T-helper 1 cell treated with Interleukin-12 subunit alpha and Interleukin-12 subunit beta and Interleukin-4 antibody, amounts not matched to agents 30 μg/mL and 1 μg/mL, for 36 hours (primary cell): ENCODE measurements around the gene ITGA5.

Source experiments
- H3K27ac Mint-ChIP-seq: one replicate; pipeline ENCODE4 v1.8.0; 2021; ENCODE audit warnings: mild to moderate bottlenecking, mixed read lengths
- H3K27me3 Mint-ChIP-seq: one replicate; pipeline ENCODE4 v1.8.0; 2021; ENCODE audit warnings: low read depth, mixed read lengths
- H3K36me3 Mint-ChIP-seq: one replicate; pipeline ENCODE4 v1.8.0; 2021; ENCODE audit warnings: low read depth, mixed read lengths
- H3K4me1 Mint-ChIP-seq: one replicate; pipeline ENCODE4 v1.8.0; 2021; ENCODE audit warnings: low read depth, mixed read lengths
- H3K4me3 Mint-ChIP-seq: one replicate; pipeline ENCODE4 v1.8.0; 2021; ENCODE audit warnings: mild to moderate bottlenecking, moderate library complexity, mixed read lengths
- H3K9me3 Mint-ChIP-seq: one replicate; pipeline ENCODE4 v1.8.0; 2021; ENCODE audit warnings: mixed read lengths

ITGA5 gene

GRCh38 chr12:54368709-54369596 lies 50.1 kb downstream of the ITGA5 start:
- H3K27ac Mint-ChIP-seq, result peak overlapping the region; percentile 39
- H3K4me1 Mint-ChIP-seq, result peaks cover 36% of the 10 kb centered on the region
- no peaks in the 10 kb centered on the region for H3K9me3 Mint-ChIP-seq
- peaks cover 20% of the 10 kb centered on the region for H3K27me3 Mint-ChIP-seq
- H3K4me3 Mint-ChIP-seq, result peak overlapping the region; percentile 56
- no peaks in the 10 kb centered on the region for H3K36me3 Mint-ChIP-seq

GRCh38 chr12:54368025-54368708 lies 50.9 kb downstream of the ITGA5 start:
- Mint-ChIP-seq H3K27ac (no peak overlapping the region), H3K36me3 (no peaks in the 10 kb centered on the region), H3K4me1 (peaks cover 38% of the 10 kb centered on the region), H3K9me3 (no peaks in the 10 kb centered on the region), H3K27me3 (peaks cover 20% of the 10 kb centered on the region), H3K4me3 (peak overlapping the region; percentile 56)

GRCh38 chr12:54364413-54364812 lies 54.7 kb downstream of the ITGA5 start, which contains the start of gene GPR84:
Gene GPR84 (minus strand): TSS chr12:54364486. CDS start chr12:54363851, 635 bp downstream.
- Mint-ChIP-seq H3K4me3 (peak within 1 kb of the TSS; percentile 50), H3K27ac (peak within 1 kb of the TSS; percentile 64), H3K27me3 (peaks cover 20% of the 10 kb centered on the region), H3K36me3 (no peaks in the 10 kb centered on the region), H3K9me3 (no peaks in the 10 kb centered on the region), H3K4me1 (peaks cover 39% of the 10 kb centered on the region)

- Mint-ChIP-seq H3K4me3 (peak overlapping the region; percentile 50), H3K27me3 (peaks cover 18% of the 10 kb centered on the region), H3K4me1 (peaks cover 31% of the 10 kb centered on the region), H3K9me3 (no peaks in the 10 kb centered on the region), H3K36me3 (no peaks in the 10 kb centered on the region), H3K27ac (peak overlapping the region; percentile 64)
Observed at GRCh38 chr12:54363618-54364017, 55.4 kb downstream of the ITGA5 start.

- H3K9me3 Mint-ChIP-seq, result no peaks in the 10 kb centered on the region
- no peak overlapping the region for H3K4me3 Mint-ChIP-seq
- no peak overlapping the region for H3K27ac Mint-ChIP-seq
- H3K27me3 Mint-ChIP-seq, result peaks cover 13% of the 10 kb centered on the region
- peaks cover 27% of the 10 kb centered on the region for H3K4me1 Mint-ChIP-seq
- no peaks in the 10 kb centered on the region for H3K36me3 Mint-ChIP-seq
Observed at GRCh38 chr12:54363047-54363446, 56.0 kb downstream of the ITGA5 start.

GRCh38 chr12:54360717-54361456 lies 58.2 kb downstream of the ITGA5 start:
- Mint-ChIP-seq H3K4me1 (peaks cover 25% of the 10 kb centered on the region), H3K9me3 (no peaks in the 10 kb centered on the region), H3K4me3 (peak overlapping the region; percentile 16), H3K27me3 (no peaks in the 10 kb centered on the region), H3K36me3 (no peaks in the 10 kb centered on the region), H3K27ac (peak overlapping the region; percentile 65)

GRCh38 chr12:54359762-54360351 lies 59.2 kb downstream of the ITGA5 start:
- Mint-ChIP-seq H3K4me1 (peaks cover 24% of the 10 kb centered on the region), H3K27ac (no peak overlapping the region), H3K27me3 (no peaks in the 10 kb centered on the region), H3K4me3 (no peak overlapping the region), H3K9me3 (no peaks in the 10 kb centered on the region), H3K36me3 (no peaks in the 10 kb centered on the region)

GRCh38 chr12:54358945-54359761 lies 59.9 kb downstream of the ITGA5 start:
- no peaks in the 10 kb centered on the region for H3K27me3 Mint-ChIP-seq
- no peak overlapping the region for H3K27ac Mint-ChIP-seq
- H3K4me3 Mint-ChIP-seq, result no peak overlapping the region
- peaks cover 17% of the 10 kb centered on the region for H3K4me1 Mint-ChIP-seq
- no peaks in the 10 kb centered on the region for H3K9me3 Mint-ChIP-seq
- H3K36me3 Mint-ChIP-seq, result no peaks in the 10 kb centered on the region

GRCh38 chr12:54358191-54358944 lies 60.7 kb downstream of the ITGA5 start:
- Mint-ChIP-seq H3K4me3 (no peak overlapping the region), H3K27me3 (no peaks in the 10 kb centered on the region), H3K27ac (no peak overlapping the region), H3K9me3 (no peaks in the 10 kb centered on the region), H3K36me3 (peaks cover 2% of the 10 kb centered on the region), H3K4me1 (peaks cover 12% of the 10 kb centered on the region)

GRCh38 chr12:54357506-54358190 lies 61.4 kb downstream of the ITGA5 start:
- Mint-ChIP-seq H3K9me3 (no peaks in the 10 kb centered on the region), H3K4me3 (no peak overlapping the region), H3K27me3 (no peaks in the 10 kb centered on the region), H3K4me1 (peaks cover 13% of the 10 kb centered on the region), H3K36me3 (peaks cover 3% of the 10 kb centered on the region), H3K27ac (no peak overlapping the region)

GRCh38 chr12:54356951-54357356 lies 62.1 kb downstream of the ITGA5 start:
- Mint-ChIP-seq H3K4me3 (no peak overlapping the region), H3K9me3 (no peaks in the 10 kb centered on the region), H3K4me1 (peaks cover 20% of the 10 kb centered on the region), H3K36me3 (peaks cover 8% of the 10 kb centered on the region), H3K27me3 (no peaks in the 10 kb centered on the region), H3K27ac (peak overlapping the region; percentile 39)

GRCh38 chr12:54356228-54356627 lies 62.8 kb downstream of the ITGA5 start:
- Mint-ChIP-seq H3K4me3 (no peak overlapping the region), H3K27ac (no peak overlapping the region), H3K36me3 (peaks cover 15% of the 10 kb centered on the region), H3K4me1 (peaks cover 25% of the 10 kb centered on the region), H3K27me3 (no peaks in the 10 kb centered on the region), H3K9me3 (no peaks in the 10 kb centered on the region)
